ENCODE data around the gene GPR33. TPM values are rescaled to one million over a fixed set of nuclear protein-coding genes. Genes with fewer than 3 reads are reported as not detected.

GPR33 gene
- total and polyA plus RNA-seq, 2 of the 8 experiments (the other 6 are each of a cell fraction or from before 2014, with no cell fraction given): not detected

DNA sequence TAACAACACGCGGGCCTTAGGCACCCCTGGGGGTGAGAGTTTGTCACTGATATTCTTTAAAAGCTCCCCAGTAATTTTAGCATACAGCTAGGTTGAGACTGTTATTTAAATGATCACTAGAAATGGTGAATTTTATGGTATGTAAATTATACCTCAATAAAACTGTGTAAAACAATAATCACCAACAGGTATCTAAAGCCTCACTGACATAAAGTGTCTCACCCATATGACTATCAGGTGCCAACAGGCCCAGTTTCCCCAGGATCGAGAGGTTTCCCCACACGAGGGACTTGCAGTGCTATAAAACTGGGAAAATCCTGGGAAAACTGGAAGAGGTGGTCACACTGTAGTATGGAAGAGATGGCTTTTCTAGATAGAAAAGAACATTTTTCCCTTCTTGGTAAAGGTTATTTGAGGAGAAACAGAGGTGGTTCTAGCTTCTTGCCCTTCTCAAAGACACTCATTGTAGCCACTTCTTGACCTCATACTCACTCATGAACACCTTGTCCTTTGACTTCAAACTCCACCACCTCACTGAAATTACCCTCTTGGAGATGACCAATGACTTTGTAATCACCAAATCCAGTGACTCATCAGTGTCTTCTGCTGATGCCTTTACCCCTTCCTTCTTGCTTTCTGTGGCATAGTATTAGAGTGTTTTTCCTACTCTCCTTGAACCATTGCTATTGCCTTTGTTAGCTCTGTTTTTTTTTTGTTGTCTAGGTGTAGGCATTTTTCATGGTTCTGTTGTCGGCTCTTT is 48.5 kb upstream of the GPR33 start:
- no peak overlapping the region for H3K4me3 ChIP-seq (ENCODE audit: extremely low read depth in 1 of 4, insufficient read depth in 2 of 4, low read depth in 3 of 4, low read length in 4 of 4)
- H3K27me3 ChIP-seq (replicated peaks in 1 of 4; ENCODE audit: control insufficient read depth in 3 of 4, extremely low read depth in 1 of 4, insufficient read depth in 3 of 4, low read length in 3 of 4): no peaks in the 10 kb centered on the region
- H4K20me1 ChIP-seq (replicated peaks in 1 of 2; ENCODE audit: control insufficient read depth in 1 of 2, insufficient read depth in 2 of 2, low read length in 2 of 2): no peaks in the 10 kb centered on the region
- no peak overlapping the region for H2BK12ac ChIP-seq (ENCODE audit: low read depth, low read length)
- H3K79me2 ChIP-seq (ENCODE audit: control insufficient read depth in 1 of 2, insufficient read depth in 2 of 2, low read length in 2 of 2): no peaks in the 10 kb centered on the region
- H2BK20ac ChIP-seq (ENCODE audit: low read length): no peak overlapping the region
- no peak overlapping the region for H3K23ac ChIP-seq (ENCODE audit: insufficient read length)
- H3K9me3 ChIP-seq (ENCODE audit: insufficient read depth in 2 of 2, low read depth in 1 of 2, low read length in 1 of 2): no peaks in the 10 kb centered on the region
- H2AFZ ChIP-seq (ENCODE audit: low read length): no peak overlapping the region
- no peak overlapping the region for H2BK120ac ChIP-seq (replicated peaks; ENCODE audit: low read depth, low read length)
- DNase-seq (ENCODE audit: low read depth in 1 of 2, low spot score in 2 of 2): no peak
- H3K14ac ChIP-seq (ENCODE audit: insufficient read length): no peak overlapping the region
- H3K27ac ChIP-seq (ENCODE audit: low read depth, low read length): no peak overlapping the region
- H4K5ac ChIP-seq (ENCODE audit: insufficient read length, low read depth, low read length): no peak overlapping the region
- ChIA-PET CTCF (ENCODE audit: partially characterized antibody) (no interaction called here), POLR2A (ENCODE audit: partially characterized antibody) (no interaction called here)
- H3K4me2 ChIP-seq (ENCODE audit: insufficient read depth in 1 of 2, low read depth in 2 of 2, low read length in 2 of 2): no peak overlapping the region
- no peak overlapping the region for H2BK15ac ChIP-seq (ENCODE audit: low read length)
- H2BK5ac ChIP-seq (ENCODE audit: low read depth, low read length): no peak overlapping the region
- no peak overlapping the region for H2AK5ac ChIP-seq (ENCODE audit: low read depth, low read length)
- 85% methylated on average over 5 of the region's 5 CpGs; no CpG with 5 or more reads in 1 of the 2 experiments for WGBS, 2 experiments (ENCODE audit: extremely low coverage in 1 of 2, insufficient coverage in 1 of 2, insufficient read length in 1 of 2, insufficient replicate concordance in 2 of 2, low coverage in 1 of 2, low lambda C conversion rate in 2 of 2, missing lambda C conversion rate in 1 of 2)
- H3K56ac ChIP-seq (replicated peaks; ENCODE audit: insufficient read length, low read depth, low read length): no peak overlapping the region
- H3K79me1 ChIP-seq (ENCODE audit: low read depth, low read length): no peaks in the 10 kb centered on the region
- H4K8ac ChIP-seq (ENCODE audit: extremely low read depth, insufficient read depth, low read length): no peak overlapping the region
- no peaks in the 10 kb centered on the region for H3K23me2 ChIP-seq (ENCODE audit: low read depth, low read length)
- no peak overlapping the region for H3K18ac ChIP-seq (ENCODE audit: extremely low read depth, low read length)
- no peak for FAIRE-seq
- no peaks in the 10 kb centered on the region for H3K36me3 ChIP-seq (ENCODE audit: control insufficient read depth in 2 of 4, insufficient read depth in 4 of 4, low read length in 3 of 4)
- H3K9ac ChIP-seq (replicated peaks in 1 of 4; ENCODE audit: extremely low read depth in 1 of 4, low read depth in 3 of 4, low read length in 3 of 4): no peak overlapping the region
- H3K4me1 ChIP-seq (replicated peaks in 1 of 4; ENCODE audit: control insufficient read depth in 3 of 4, insufficient read depth in 4 of 4, low read length in 3 of 4): no peaks in the 10 kb centered on the region
- H3K4ac ChIP-seq (replicated peaks; ENCODE audit: insufficient read length, low read depth, low read length): no peak overlapping the region
- no peak overlapping the region for H4K91ac ChIP-seq (replicated peaks; ENCODE audit: insufficient read length, low read length)
- TF ChIP-seq TBP (IDR thresholded peaks at IDR 0.05; ENCODE audit: low read depth, low read length) (no peak), ZNF274 (IDR thresholded peaks at IDR 0.05; ENCODE audit: borderline replicate concordance, extremely low read depth, low read length) (no peak), SIX5 (IDR thresholded peaks at IDR 0.05; ENCODE audit: low read depth, low read length) (no peak), SP4 (IDR thresholded peaks at IDR 0.05; ENCODE audit: low read length) (no peak), EGR1 (IDR thresholded peaks at IDR 0.05; ENCODE audit: borderline replicate concordance, low read depth, low read length) (no peak), TCF12 (IDR thresholded peaks at IDR 0.05; ENCODE audit: low read depth, low read length) (no peak), GABPA (IDR thresholded peaks at IDR 0.05; ENCODE audit: borderline replicate concordance, insufficient read depth, low read length) (no peak), FOSL1 (IDR thresholded peaks at IDR 0.05; ENCODE audit: insufficient read depth, low read depth, low read length) (no peak), NRF1 (IDR thresholded peaks at IDR 0.05; ENCODE audit: low read depth, low read length) (no peak), CHD1 (IDR thresholded peaks at IDR 0.05; ENCODE audit: low read depth, low read length) (no peak), MAFK (IDR thresholded peaks at IDR 0.05; ENCODE audit: low read depth, low read length) (no peak), BCL11A (IDR thresholded peaks at IDR 0.05; ENCODE audit: low read depth in 2 of 2, low read length in 2 of 2) (no peak)
- TF ChIP-seq, protein P1, sequence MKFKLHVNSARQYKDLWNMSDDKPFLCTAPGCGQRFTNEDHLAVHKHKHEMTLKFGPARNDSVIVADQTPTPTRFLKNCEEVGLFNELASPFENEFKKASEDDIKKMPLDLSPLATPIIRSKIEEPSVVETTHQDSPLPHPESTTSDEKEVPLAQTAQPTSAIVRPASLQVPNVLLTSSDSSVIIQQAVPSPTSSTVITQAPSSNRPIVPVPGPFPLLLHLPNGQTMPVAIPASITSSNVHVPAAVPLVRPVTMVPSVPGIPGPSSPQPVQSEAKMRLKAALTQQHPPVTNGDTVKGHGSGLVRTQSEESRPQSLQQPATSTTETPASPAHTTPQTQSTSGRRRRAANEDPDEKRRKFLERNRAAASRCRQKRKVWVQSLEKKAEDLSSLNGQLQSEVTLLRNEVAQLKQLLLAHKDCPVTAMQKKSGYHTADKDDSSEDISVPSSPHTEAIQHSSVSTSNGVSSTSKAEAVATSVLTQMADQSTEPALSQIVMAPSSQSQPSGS (IDR thresholded peaks at IDR 0.05; ENCODE audit: low read length): no peak

All from H1 (cell line).